Activated naive CD4-positive, alpha-beta T cell treated with anti-CD3 and anti-CD28 coated beads, Interleukin-2, amount 50 U/mL, for 72 hours (primary cell): Measurements from ENCODE around the gene SCN1A. TPM values are rescaled to one million over a fixed set of nuclear protein-coding genes. Genes with fewer than 3 reads are reported as not detected.

Experiments
- ATAC-seq, 2 donors: fragments of 150-1000 bp; cut with Tn5 transposase; 2 replicates each; pipeline ENCODE4 v1.10.0; 2021; ENCODE audit warnings: mild to moderate bottlenecking in 2 of 2, moderate library complexity in 2 of 2
- DNase-seq, 2 donors: peaks; one replicate each; pipeline ENCODE4 v3.0.0; 2021 to 2022; ENCODE audit warnings: low spot score in 2 of 2
- H3K27ac Mint-ChIP-seq, 2 donors: one replicate each; pipeline ENCODE4 v1.8.0; 2022; ENCODE audit warnings: mild to moderate bottlenecking in 2 of 2, mixed read lengths in 2 of 2
- H3K36me3 Mint-ChIP-seq, 2 donors: one replicate each; pipeline ENCODE4 v1.8.0; 2022; ENCODE audit warnings: mixed read lengths in 2 of 2
- H3K9me3 Mint-ChIP-seq, 2 donors: one replicate each; pipeline ENCODE4 v1.8.0; 2022; ENCODE audit warnings: mixed read lengths in 2 of 2
- total RNA-seq, 2 donors: library from RNA; stranded (reverse); gene quantifications; one replicate each; pipeline ENCODE4 v1.2.3, GENCODE V29; 2022

SCN1A gene
- total RNA-seq, 2 donors from 2014 or later, result not detected

GRCh38 chr2:165967746-165968145 lies 160.1 kb downstream of the SCN1A start:
- Mint-ChIP-seq H3K9me3 (no peaks in the 10 kb centered on the region), H3K36me3 (no peaks in the 10 kb centered on the region), H3K27ac (no peak overlapping the region)
- ATAC-seq (no peak), DNase-seq (no peak)

GRCh38 chr2:165961818-165962217 lies 166.0 kb downstream of the SCN1A start:
- H3K36me3 Mint-ChIP-seq, result no peaks in the 10 kb centered on the region
- no peaks in the 10 kb centered on the region for H3K9me3 Mint-ChIP-seq
- DNase-seq, result no peak
- no peak for ATAC-seq
- no peak overlapping the region for H3K27ac Mint-ChIP-seq

- peaks cover 0 to 4% of the 10 kb centered on the region in 2 donors for H3K36me3 Mint-ChIP-seq
- H3K27ac Mint-ChIP-seq, result no peak overlapping the region
- DNase-seq, result no peak
- no peaks in the 10 kb centered on the region for H3K9me3 Mint-ChIP-seq
- no peak for ATAC-seq
Measured at GRCh38 chr2:165959371-165959770, 168.4 kb downstream of the SCN1A start.

- peaks cover 0 to 4% of the 10 kb centered on the region in 2 donors for H3K36me3 Mint-ChIP-seq
- no peak for DNase-seq
- no peak for ATAC-seq
- H3K9me3 Mint-ChIP-seq, result no peaks in the 10 kb centered on the region
- H3K27ac Mint-ChIP-seq, result no peak overlapping the region
Measured at GRCh38 chr2:165958313-165958960, 169.4 kb downstream of the SCN1A start.

GRCh38 chr2:165957030-165957675 lies 170.7 kb downstream of the SCN1A start:
- no peak for DNase-seq
- Mint-ChIP-seq H3K27ac (no peak overlapping the region), H3K36me3 (peaks cover 0 to 4% of the 10 kb centered on the region in 2 donors), H3K9me3 (no peaks in the 10 kb centered on the region)
- ATAC-seq, result no peak

GRCh38 chr2:165953655-165954606 lies 173.9 kb downstream of the SCN1A start, which contains the start of gene TTC21B:
Gene TTC21B (minus strand): TSS chr2:165953776. CDS start chr2:165953705, 71 bp downstream.
- DNase-seq (peak; percentile 90 to 91), ATAC-seq (peak; percentile 97 to 98)
- H3K36me3 Mint-ChIP-seq, result peaks cover 0 to 4% of the 10 kb centered on the region in 2 donors
- H3K27ac Mint-ChIP-seq, result no peak within 1 kb of the TSS
- H3K9me3 Mint-ChIP-seq, result no peaks in the 10 kb centered on the region

GRCh38 chr2:165953306-165953654 lies 174.5 kb downstream of the SCN1A start:
- ATAC-seq (no peak), DNase-seq (no peak)
- Mint-ChIP-seq H3K36me3 (peaks cover 0 to 4% of the 10 kb centered on the region in 2 donors), H3K27ac (no peak overlapping the region), H3K9me3 (no peaks in the 10 kb centered on the region)

GRCh38 chr2:165952741-165953211 lies 175.0 kb downstream of the SCN1A start:
- Mint-ChIP-seq H3K27ac (no peak overlapping the region), H3K36me3 (peaks cover 0 to 8% of the 10 kb centered on the region in 2 donors), H3K9me3 (no peaks in the 10 kb centered on the region)
- ATAC-seq, result no peak
- DNase-seq, result no peak

- no peak for ATAC-seq
Measured at GRCh38 chr2:165952085-165952484, 175.7 kb downstream of the SCN1A start.

GRCh38 chr2:165950438-165950837 lies 177.4 kb downstream of the SCN1A start:
- Mint-ChIP-seq H3K9me3 (no peaks in the 10 kb centered on the region), H3K36me3 (peaks cover 5 to 6% of the 10 kb centered on the region in 2 donors), H3K27ac (no peak overlapping the region)
- DNase-seq, result no peak
- ATAC-seq, result no peak

More at GRCh38 chr2:165952085-165952484, 175.7 kb downstream of the SCN1A start:
- Mint-ChIP-seq H3K27ac (no peak overlapping the region), H3K36me3 (peaks cover 4 to 10% of the 10 kb centered on the region in 2 donors), H3K9me3 (no peaks in the 10 kb centered on the region)
- no peak for DNase-seq

- Mint-ChIP-seq H3K9me3 (no peaks in the 10 kb centered on the region), H3K36me3 (peaks cover 15 to 24% of the 10 kb centered on the region in 2 donors), H3K27ac (no peak overlapping the region)
- ATAC-seq (no peak), DNase-seq (no peak)
Measured at GRCh38 chr2:165941827-165942226, 186.0 kb downstream of the SCN1A start.

GRCh38 chr2:165938237-165938636 lies 189.6 kb downstream of the SCN1A start:
- Mint-ChIP-seq H3K27ac (peak overlapping the region in 1 of 2 donors; percentile 13), H3K9me3 (no peaks in the 10 kb centered on the region), H3K36me3 (peaks cover 15 to 31% of the 10 kb centered on the region in 2 donors)
- DNase-seq, result no peak
- no peak for ATAC-seq

Other genes with a start within 250 kb of the SCN1A start
- 10 to 100 TPM; 22.6 to 27.3 TPM for gene TTC21B, start 174.2 kb downstream of the SCN1A start, total RNA-seq
- under 1 TPM in 1 of 2 donors, not detected in 1; 0.10 TPM for gene SCN9A, start 247.9 kb upstream of the SCN1A start, total RNA-seq